ENCODE measurements around the gene OST4.

- no peak for TF ChIP-seq POLR2AphosphoS5 (IDR thresholded peaks at IDR 0.05)
- TF ChIP-seq, protein P1, sequence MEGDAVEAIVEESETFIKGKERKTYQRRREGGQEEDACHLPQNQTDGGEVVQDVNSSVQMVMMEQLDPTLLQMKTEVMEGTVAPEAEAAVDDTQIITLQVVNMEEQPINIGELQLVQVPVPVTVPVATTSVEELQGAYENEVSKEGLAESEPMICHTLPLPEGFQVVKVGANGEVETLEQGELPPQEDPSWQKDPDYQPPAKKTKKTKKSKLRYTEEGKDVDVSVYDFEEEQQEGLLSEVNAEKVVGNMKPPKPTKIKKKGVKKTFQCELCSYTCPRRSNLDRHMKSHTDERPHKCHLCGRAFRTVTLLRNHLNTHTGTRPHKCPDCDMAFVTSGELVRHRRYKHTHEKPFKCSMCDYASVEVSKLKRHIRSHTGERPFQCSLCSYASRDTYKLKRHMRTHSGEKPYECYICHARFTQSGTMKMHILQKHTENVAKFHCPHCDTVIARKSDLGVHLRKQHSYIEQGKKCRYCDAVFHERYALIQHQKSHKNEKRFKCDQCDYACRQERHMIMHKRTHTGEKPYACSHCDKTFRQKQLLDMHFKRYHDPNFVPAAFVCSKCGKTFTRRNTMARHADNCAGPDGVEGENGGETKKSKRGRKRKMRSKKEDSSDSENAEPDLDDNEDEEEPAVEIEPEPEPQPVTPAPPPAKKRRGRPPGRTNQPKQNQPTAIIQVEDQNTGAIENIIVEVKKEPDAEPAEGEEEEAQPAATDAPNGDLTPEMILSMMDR (IDR thresholded peaks at IDR 0.05), result no peak
These were observed 37.6 kb upstream of the OST4 start for GRCh38 chr2:27109083-27109482.

All from sigmoid colon (tissue), 4 donors.